Smooth muscle cell (in vitro differentiated cells): ENCODE measurements around the gene DCUN1D4. TPM values are rescaled to one million over a fixed set of nuclear protein-coding genes. Genes with fewer than 3 reads are reported as not detected.

Source experiments
- DNase-seq: peaks from one replicate; lab custom pipeline; 2025; ENCODE audit not compliant: unreplicated experiment; lab: John Stamatoyannopoulos, UW
- H2AFZ ChIP-seq: fragments of 200-600 bp; sonication (generic); 2 replicates; pipeline ENCODE4 v1.6.0; 2016; ENCODE audit warnings: antibody characterized with exemption, low read depth, mild to moderate bottlenecking
- H3F3A ChIP-seq: fragments of 200-600 bp; sonication (generic); 2 replicates; pipeline ENCODE4 v1.6.0; 2017; ENCODE audit warnings: antibody characterized with exemption, low read depth
- H3K27ac ChIP-seq: fragments of 200-600 bp; sonication (generic); 2 replicates; pipeline ENCODE4 v1.5.1; 2016; ENCODE audit warnings: low read depth, mild to moderate bottlenecking
- H3K27me3 ChIP-seq: fragments of 200-600 bp; sonication (generic); 2 replicates; pipeline ENCODE4 v1.6.1; 2016; ENCODE audit warnings: low read depth, mild to moderate bottlenecking
- H3K36me3 ChIP-seq: fragments of 200-600 bp; sonication (generic); 2 replicates; pipeline ENCODE4 v1.5.1; 2016; ENCODE audit warnings: low read depth
- H3K4me1 ChIP-seq: fragments of 200-600 bp; sonication (generic); 2 replicates; pipeline ENCODE4 v1.5.1; 2016; ENCODE audit warnings: low read depth
- H3K4me2 ChIP-seq: fragments of 200-600 bp; sonication (generic); 2 replicates; pipeline ENCODE4 v1.6.0; 2016; ENCODE audit warnings: mild to moderate bottlenecking
- H3K4me3 ChIP-seq: fragments of 200-600 bp; sonication (generic); 2 replicates; pipeline ENCODE4 v1.5.1; 2016; ENCODE audit warnings: mild to moderate bottlenecking
- H3K79me2 ChIP-seq: fragments of 200-600 bp; sonication (generic); 2 replicates; pipeline ENCODE4 v1.6.0; 2016; ENCODE audit warnings: low read depth, mild to moderate bottlenecking
- H3K9ac ChIP-seq: fragments of 200-600 bp; sonication (generic); 2 replicates; pipeline ENCODE4 v1.6.0; 2016; ENCODE audit warnings: low read depth
- H3K9me3 ChIP-seq: fragments of 200-600 bp; sonication (generic); replicated peaks from 2 replicates; pipeline ENCODE4 v1.5.1; 2016; ENCODE audit warnings: low read depth
- H4K20me1 ChIP-seq: fragments of 200-600 bp; sonication (generic); 2 replicates; pipeline ENCODE4 v1.6.0; 2016; ENCODE audit warnings: low read depth
- CTCF ChIP-seq: fragments of 200-600 bp; sonication (generic); IDR thresholded peaks from 2 replicates; pipeline ENCODE4 v1.5.1; 2017; ENCODE audit warnings: borderline replicate concordance, mild to moderate bottlenecking, antibody characterized with exemption; ENCODE audit not compliant: insufficient read depth, poor library complexity, severe bottlenecking
- WGBS: methylation state at CpG from one replicate; pipeline ENCODE4 v1.1.7; 2016; ENCODE audit warnings: low lambda C conversion rate; 5-methylcytosine and 5-hydroxymethylcytosine counted together
- polyA plus RNA-seq: library from polyadenylated mRNA; unstranded; fragments of >200 nt; fragmentation: Nextera tagmentation; extraction: Ambion mirVana; gene quantifications from 2 replicates; pipeline ENCODE4 v1.2.1, GENCODE V29; 2016
- total RNA-seq: library from RNA; depleted of rRNA; stranded (reverse); fragments of >200 nt; gene quantifications from 2 replicates; pipeline ENCODE4 v1.2.3, GENCODE V29; 2014

The DCUN1D4 gene
- total and polyA plus RNA-seq, 2 experiments from 2014 or later = 14.1 to 22.9 TPM

GRCh38 chr4:51830156-51830720 is 12.7 kb upstream of the DCUN1D4 start:
- H3K27ac ChIP-seq = no peak overlapping the region
- no peak overlapping the region for H3K9ac ChIP-seq
- H3K4me3 ChIP-seq = no peak overlapping the region
- no peaks in the 10 kb centered on the region for H3K9me3 ChIP-seq
- no peaks in the 10 kb centered on the region for H3F3A ChIP-seq
- no peak for DNase-seq
- H3K4me2 ChIP-seq = no peak overlapping the region
- no peaks in the 10 kb centered on the region for H4K20me1 ChIP-seq
- no peak for TF ChIP-seq CTCF
- peaks cover 10% of the 10 kb centered on the region for H3K4me1 ChIP-seq
- H3K36me3 ChIP-seq = no peaks in the 10 kb centered on the region
- no peak overlapping the region for H2AFZ ChIP-seq
- no peaks in the 10 kb centered on the region for H3K27me3 ChIP-seq
- no peaks in the 10 kb centered on the region for H3K79me2 ChIP-seq
- 66% methylated on average over 3 of the region's 3 CpGs for WGBS

DNA sequence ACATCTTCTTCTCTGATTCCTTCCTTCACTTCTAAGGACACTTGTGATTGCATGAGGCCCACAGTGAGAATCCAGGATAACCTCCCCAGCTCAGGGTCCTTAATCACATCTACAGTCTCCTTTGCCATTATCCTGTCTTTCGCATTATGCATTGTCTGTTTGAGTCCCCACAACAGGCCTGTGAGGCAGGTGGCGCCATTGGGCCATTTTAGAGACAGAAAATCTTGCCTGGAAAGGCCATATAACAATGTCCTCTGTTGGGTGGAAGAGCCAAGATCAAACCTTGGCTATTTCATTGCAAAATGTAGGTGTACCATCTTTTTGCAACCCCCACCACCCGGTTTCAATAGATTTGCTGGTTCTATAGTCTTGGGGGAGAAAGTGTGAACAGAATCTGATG is 11.8 kb upstream of the DCUN1D4 start:
- Histone ChIP-seq H4K20me1 (no peaks in the 10 kb centered on the region), H3F3A (no peaks in the 10 kb centered on the region), H3K4me3 (no peak overlapping the region), H3K27ac (no peak overlapping the region), H3K27me3 (no peaks in the 10 kb centered on the region), H3K9ac (no peak overlapping the region), H3K36me3 (no peaks in the 10 kb centered on the region), H3K4me1 (peaks cover 13% of the 10 kb centered on the region), H3K9me3 (no peaks in the 10 kb centered on the region), H2AFZ (no peak overlapping the region), H3K4me2 (no peak overlapping the region), H3K79me2 (no peaks in the 10 kb centered on the region)
- WGBS = 23% methylated on average over 3 of the region's 3 CpGs
- DNase-seq = no peak
- peak; percentile 52 for TF ChIP-seq CTCF

DNA sequence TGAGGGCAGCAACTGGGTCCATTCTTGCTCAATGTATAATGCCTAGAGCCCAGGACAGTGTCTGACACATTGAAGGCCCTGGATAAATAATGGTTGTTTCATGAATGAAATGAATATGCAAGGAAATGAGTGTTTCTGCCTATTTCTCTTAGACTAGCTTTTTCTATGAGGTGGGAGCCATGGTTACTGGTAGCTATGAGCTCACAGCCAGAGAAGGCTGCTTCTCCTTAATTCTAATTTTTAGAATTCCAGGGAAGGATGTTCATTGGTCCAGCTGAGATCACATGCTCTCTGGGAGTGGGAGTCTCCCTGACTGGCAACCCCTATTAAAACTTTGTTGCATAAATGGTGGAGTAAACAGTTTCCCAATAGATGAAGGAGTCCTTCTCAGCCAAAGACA is 9.7 kb upstream of the DCUN1D4 start:
- Histone ChIP-seq H3K4me1 (peaks cover 16% of the 10 kb centered on the region), H3K27me3 (no peaks in the 10 kb centered on the region), H3K79me2 (no peaks in the 10 kb centered on the region), H3K9me3 (no peaks in the 10 kb centered on the region), H3K27ac (no peak overlapping the region), H4K20me1 (no peaks in the 10 kb centered on the region), H3K9ac (no peak overlapping the region), H2AFZ (no peak overlapping the region), H3K4me3 (no peak overlapping the region), H3F3A (no peaks in the 10 kb centered on the region), H3K4me2 (no peak overlapping the region), H3K36me3 (no peaks in the 10 kb centered on the region)
- TF ChIP-seq CTCF = no peak
- no peak for DNase-seq

GRCh38 chr4:51835079-51835478 is 7.9 kb upstream of the DCUN1D4 start:
- H3K4me3 ChIP-seq = no peak overlapping the region
- peaks cover 16% of the 10 kb centered on the region for H3K4me1 ChIP-seq
- no peaks in the 10 kb centered on the region for H3K9me3 ChIP-seq
- H4K20me1 ChIP-seq = no peaks in the 10 kb centered on the region
- DNase-seq = no peak
- no peaks in the 10 kb centered on the region for H3K36me3 ChIP-seq
- no peak overlapping the region for H2AFZ ChIP-seq
- no peak overlapping the region for H3K4me2 ChIP-seq
- WGBS = 100% methylated on average over 1 of the region's 1 CpG
- H3K27me3 ChIP-seq = no peaks in the 10 kb centered on the region
- no peaks in the 10 kb centered on the region for H3F3A ChIP-seq
- H3K9ac ChIP-seq = no peak overlapping the region
- no peaks in the 10 kb centered on the region for H3K79me2 ChIP-seq
- no peak overlapping the region for H3K27ac ChIP-seq
- no peak for TF ChIP-seq CTCF
